BJ (cell line): Measurements from ENCODE around the gene ZNF418. TPM values are rescaled to one million over a fixed set of nuclear protein-coding genes. Genes with fewer than 3 reads are reported as not detected.
"Not testable (repeated sequence)": the region's sequence is repeated elsewhere in the genome, so short reads cannot be mapped to it uniquely, and the experiment has no call there.

Source experiments
- CTCF ChIA-PET: fragments of 350-600 bp; formaldehyde crosslinking; extraction: SDS; loops from one replicate; lab custom pipeline; 2021; ENCODE audit warnings: antibody characterized with exemption, inconsistent platforms; lab: Yijun Ruan, JAX
- POLR2A ChIA-PET: fragments of 300-600 bp; sonication (Branson Sonifier 250); formaldehyde crosslinking; extraction: SDS; loops from one replicate; lab custom pipeline; 2021; ENCODE audit warnings: antibody characterized with exemption; lab: Charles Lee
- DNase-seq: peaks from one replicate; pipeline ENCODE4 v3.0.0-alpha.2; 2011; ENCODE audit warnings: low read depth
- H3K27me3 ChIP-seq: 2 replicates; pipeline ENCODE4 v1.6.0; 2011; ENCODE audit warnings: low read length; ENCODE audit not compliant: control insufficient read depth, insufficient read depth
- H3K36me3 ChIP-seq: 2 replicates; pipeline ENCODE4 v1.5.1; 2011; ENCODE audit warnings: low read length; ENCODE audit not compliant: control insufficient read depth, insufficient read depth
- H3K4me3 ChIP-seq: 2 replicates; pipeline ENCODE4 v1.5.1; 2011; ENCODE audit warnings: low read depth, mild to moderate bottlenecking, control low read depth, low read length
- polyA plus RNA-seq: library from polyadenylated mRNA; depleted of rRNA; stranded (reverse); fragments of >200 nt; gene quantifications from 2 replicates; pipeline ENCODE4 v1.2.3, GENCODE V29; 2011
- TF ChIP-seq, protein P1 (sequence below): IDR thresholded peaks from 2 replicates; pipeline ENCODE4 v1.5.1; 2011; ENCODE audit warnings: low read depth, mild to moderate bottlenecking, control low read depth, inconsistent platforms, low read length, moderate library complexity; ENCODE audit not compliant: insufficient read depth

ZNF418 gene
- polyA plus RNA-seq, 1 experiment, result 2.5 TPM

DNA sequence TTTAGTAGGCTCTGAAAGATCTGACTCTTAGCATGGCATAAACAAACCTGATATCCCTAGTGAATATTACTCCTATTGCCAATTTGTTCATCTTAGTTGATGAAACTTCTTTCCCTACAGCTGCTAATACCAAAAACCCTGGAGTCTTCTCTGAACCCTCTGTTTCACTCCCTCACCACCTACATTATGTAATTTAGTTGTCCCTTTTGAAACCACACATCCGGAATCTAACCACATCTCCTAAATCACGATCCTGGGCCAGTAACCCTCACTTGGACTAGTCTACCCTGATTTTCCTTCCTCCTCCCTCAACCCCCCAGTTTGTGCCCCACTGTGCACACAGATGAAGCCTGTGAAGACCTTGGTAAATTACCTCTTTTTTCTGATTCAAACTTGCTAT is 11.1 kb upstream of the ZNF418 start:
- TF ChIP-seq, protein P1, sequence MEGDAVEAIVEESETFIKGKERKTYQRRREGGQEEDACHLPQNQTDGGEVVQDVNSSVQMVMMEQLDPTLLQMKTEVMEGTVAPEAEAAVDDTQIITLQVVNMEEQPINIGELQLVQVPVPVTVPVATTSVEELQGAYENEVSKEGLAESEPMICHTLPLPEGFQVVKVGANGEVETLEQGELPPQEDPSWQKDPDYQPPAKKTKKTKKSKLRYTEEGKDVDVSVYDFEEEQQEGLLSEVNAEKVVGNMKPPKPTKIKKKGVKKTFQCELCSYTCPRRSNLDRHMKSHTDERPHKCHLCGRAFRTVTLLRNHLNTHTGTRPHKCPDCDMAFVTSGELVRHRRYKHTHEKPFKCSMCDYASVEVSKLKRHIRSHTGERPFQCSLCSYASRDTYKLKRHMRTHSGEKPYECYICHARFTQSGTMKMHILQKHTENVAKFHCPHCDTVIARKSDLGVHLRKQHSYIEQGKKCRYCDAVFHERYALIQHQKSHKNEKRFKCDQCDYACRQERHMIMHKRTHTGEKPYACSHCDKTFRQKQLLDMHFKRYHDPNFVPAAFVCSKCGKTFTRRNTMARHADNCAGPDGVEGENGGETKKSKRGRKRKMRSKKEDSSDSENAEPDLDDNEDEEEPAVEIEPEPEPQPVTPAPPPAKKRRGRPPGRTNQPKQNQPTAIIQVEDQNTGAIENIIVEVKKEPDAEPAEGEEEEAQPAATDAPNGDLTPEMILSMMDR, result no peak
- ChIA-PET CTCF (no interaction called here), POLR2A (no interaction called here)
- DNase-seq, result no peak
- Histone ChIP-seq H3K36me3 (peaks cover 15% of the 10 kb centered on the region), H3K27me3 (no peaks in the 10 kb centered on the region), H3K4me3 (peak overlapping the region; percentile 78)

DNA sequence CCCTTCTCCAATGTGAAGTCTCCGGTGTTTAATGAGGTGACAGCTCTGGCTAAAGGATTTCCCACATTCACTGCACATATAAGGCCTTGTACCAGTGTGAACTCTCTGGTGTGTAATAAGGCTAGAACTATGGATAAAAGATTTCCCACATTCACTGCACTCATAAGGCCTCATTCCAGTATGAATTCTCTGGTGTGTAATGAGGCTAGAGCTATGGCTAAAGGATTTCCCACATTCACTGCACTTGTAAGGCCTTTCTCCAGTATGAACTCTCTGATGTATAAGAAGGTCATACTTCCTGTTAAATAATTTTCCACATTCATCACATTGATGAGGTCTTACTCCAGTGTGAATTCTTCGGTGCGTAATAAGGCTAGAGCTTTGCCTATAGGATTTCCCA is 6.4 kb upstream of the ZNF418 start:
- no peak for DNase-seq
- H3K4me3 ChIP-seq, result no peak overlapping the region
- peaks cover 21% of the 10 kb centered on the region for H3K36me3 ChIP-seq
- TF ChIP-seq, protein P1, result no peak
- no peaks in the 10 kb centered on the region for H3K27me3 ChIP-seq
- ChIA-PET CTCF (interaction anchor here (1.2 kb wide), 1 partner anchor 25 kb away, joined by 3 read pairs; the partner anchor contains the start of gene ZNF417), POLR2A (no interaction called here)

DNA sequence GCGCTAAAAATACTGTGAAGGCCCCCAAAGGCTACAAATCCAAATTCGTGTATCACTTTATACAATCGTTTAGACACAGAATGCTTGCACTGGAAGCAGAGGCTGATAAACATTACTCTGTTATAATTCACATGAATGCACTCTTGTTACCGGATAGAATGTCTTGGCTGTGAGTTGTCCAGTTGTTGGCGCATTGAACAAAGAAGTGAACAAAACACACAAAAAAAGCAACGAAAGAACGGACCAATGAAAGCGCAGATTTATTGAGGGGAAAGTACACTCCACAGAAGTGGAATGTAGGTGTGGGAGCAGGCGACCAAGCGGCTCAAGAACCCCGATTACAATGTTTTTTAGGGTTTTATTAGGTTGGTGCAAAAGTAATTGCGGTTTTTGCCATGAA is 529 bp upstream of the ZNF418 start:
- no peak overlapping the region for H3K4me3 ChIP-seq
- ChIA-PET CTCF (interaction anchor here (1.0 kb wide), 1 partner anchor 9 kb away, joined by 3 read pairs; no protein-coding TSS in a partner anchor), POLR2A (no interaction called here)
- DNase-seq, result no peak
- H3K27me3 ChIP-seq, result no peaks in the 10 kb centered on the region
- TF ChIP-seq, protein P1, result no peak
- H3K36me3 ChIP-seq, result peaks cover 1% of the 10 kb centered on the region; the same call in 1 of the 2 replicates

DNA sequence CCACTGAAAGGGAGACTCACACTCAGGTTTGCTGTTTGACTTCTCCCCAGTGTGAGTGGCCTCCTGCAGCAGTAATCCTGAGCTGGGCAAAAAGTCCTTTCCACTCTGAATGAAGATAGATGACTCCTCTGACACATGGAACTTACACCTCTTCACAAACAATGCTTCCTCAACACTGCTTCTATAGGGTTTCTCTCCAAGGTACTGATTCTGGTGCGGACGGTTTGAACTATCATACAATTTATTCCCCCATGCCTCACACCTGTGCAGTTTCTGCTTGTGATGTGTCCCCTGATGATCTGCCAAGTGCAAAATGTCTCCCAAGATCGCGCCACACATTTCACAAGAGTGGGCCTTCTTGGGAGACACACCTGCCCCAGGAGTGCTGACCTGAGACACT is 7.6 kb downstream of the ZNF418 start:
- H3K4me3 ChIP-seq, result no peak overlapping the region
- TF ChIP-seq, protein P1, result no peak
- peaks cover 9% of the 10 kb centered on the region for H3K36me3 ChIP-seq
- H3K27me3 ChIP-seq, result no peaks in the 10 kb centered on the region
- no peak for DNase-seq
- ChIA-PET POLR2A (no interaction called here), CTCF (no interaction called here)

DNA sequence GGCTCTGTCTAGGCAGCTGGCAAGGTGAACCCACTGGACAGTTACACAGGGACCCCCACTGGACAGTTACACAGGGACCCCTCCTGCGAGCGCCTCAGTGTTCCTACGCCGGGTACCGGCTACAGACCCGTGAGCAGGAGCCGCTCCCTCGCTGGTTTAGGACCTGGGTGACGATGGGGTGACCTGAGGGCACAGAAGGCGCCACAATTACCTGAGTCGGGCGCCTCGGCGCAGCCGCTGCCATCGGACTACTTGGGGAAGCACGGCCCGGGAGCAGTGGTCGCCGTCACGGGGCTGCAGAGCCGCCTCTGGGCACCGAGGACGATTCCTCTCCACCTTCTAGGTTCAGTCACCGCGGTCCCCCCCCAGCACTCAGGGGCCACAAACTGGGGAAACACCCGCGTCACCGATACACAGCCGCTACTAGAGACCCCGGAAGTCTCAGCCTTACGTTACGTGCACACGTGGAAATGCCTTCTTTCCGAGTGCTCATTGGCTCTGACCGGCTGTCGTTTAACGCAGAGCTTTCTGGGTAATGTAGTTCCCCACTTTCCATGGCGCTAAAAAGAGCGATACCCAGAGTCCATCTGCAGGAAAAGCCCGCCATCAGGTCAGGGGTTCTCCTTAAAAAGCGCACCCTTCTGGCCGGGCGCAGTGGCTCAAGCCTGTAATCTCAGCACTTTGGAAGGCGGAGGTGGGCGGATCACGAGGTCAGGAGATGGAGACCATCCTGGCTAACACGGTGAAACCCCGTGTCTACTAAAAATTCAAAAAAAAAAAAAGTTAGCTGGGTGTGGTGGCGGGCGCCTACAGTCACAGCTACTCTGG is 18.8 kb downstream of the ZNF418 start, which contains the start of gene ZNF417:
ZNF417 (minus strand) TSS at position 425 of the 828 bp plus-strand sequence; CDS start at position 244, 181 bp downstream.
- DNase-seq, result peak; percentile 85
- TF ChIP-seq, protein P1, result peak; percentile 48
- CTCF ChIA-PET, result interaction anchor here (0.6 to 1.2 kb wide), 5 partner anchors 15 to 811 kb away, joined by 3 to 4 read pairs (median 3); partner anchors contain the start of gene ZNF814
- H3K36me3 ChIP-seq, POLR2A ChIA-PET, H3K27me3 ChIP-seq: not testable (repeated sequence)
- H3K4me3 ChIP-seq, result peak within 1 kb of the TSS; percentile 82
